Heart right ventricle (tissue), 16 donors: Measurements from ENCODE around the gene ZNRF1. TPM values are rescaled to one million over a fixed set of nuclear protein-coding genes. Genes with fewer than 3 reads are reported as not detected.

Experiments used
- ATAC-seq, 8 donors: fragments of 200-7000 bp; cut with Tn5 transposase; one replicate each; pipeline ENCODE4 v1.9.1; 2020; ENCODE audit warnings: mild to moderate bottlenecking in 8 of 8, moderate library complexity in 8 of 8, moderate number of reproducible peaks in 1 of 8
- DNase-seq, 2 donors: peaks; one replicate each; pipeline ENCODE4 v3.0.0-alpha.2; 2020
- H3K27ac ChIP-seq, 10 donors: fragments of 200-600 bp; sonication (generic) in 2 of 10; one replicate each; pipeline versions ENCODE4 v1.5.0 to v1.8.0; 2020 to 2022; ENCODE audit warnings: mild to moderate bottlenecking in 3 of 10
- H3K27me3 ChIP-seq, 7 donors: fragments of 200-600 bp; one replicate each; pipeline ENCODE4 v1.8.0; 2021 to 2022; ENCODE audit warnings: mild to moderate bottlenecking in 2 of 7
- H3K36me3 ChIP-seq, 9 donors: fragments of 200-600 bp; sonication (generic) in 1 of 9; one replicate each; pipeline versions ENCODE4 v1.5.0 to v1.8.0; 2020 to 2022; ENCODE audit warnings: mild to moderate bottlenecking in 2 of 9
- H3K4me1 ChIP-seq, 9 donors: fragments of 200-600 bp; sonication (generic) in 1 of 9; one replicate each; pipeline versions ENCODE4 v1.5.0 to v1.8.0; 2020 to 2022; ENCODE audit warnings: mild to moderate bottlenecking in 4 of 9
- H3K4me3 ChIP-seq, 10 donors: fragments of 200-600 bp; sonication (generic) in 2 of 10; one replicate each; pipeline versions ENCODE4 v1.5.0 to v1.8.0; 2020 to 2022; ENCODE audit warnings: mild to moderate bottlenecking in 7 of 10, moderate library complexity in 2 of 10
- H3K9me3 ChIP-seq, 11 donors: fragments of 200-600 bp in 10 of 11; sonication (generic) in 2 of 11; one replicate each; pipeline versions ENCODE4 v1.5.0 to v1.8.0; 2013 to 2022; ENCODE audit warnings: mild to moderate bottlenecking in 2 of 11, control low read depth in 1 of 11, moderate library complexity in 1 of 11
- CTCF ChIP-seq, 9 donors: fragments of 200-600 bp; sonication (generic) in 2 of 9; IDR thresholded peaks; one replicate each; pipeline versions ENCODE4 v1.5.0 to v1.8.0; 2021 to 2022; ENCODE audit warnings: antibody characterized with exemption in 9 of 9, mild to moderate bottlenecking in 5 of 9, moderate library complexity in 1 of 9
- whole genome bisulfite sequencing, 2 donors: extraction: QIAGEN DNeasy Blood & Tissue Kit; methylation state at CpG; one replicate each; pipeline ENCODE4 v1.1.7; 2013; ENCODE audit warnings: inconsistent platforms in 1 of 2; 5-methylcytosine and 5-hydroxymethylcytosine counted together
- intact Hi-C, 10 donors: fragments of 100-400 bp; cut with DNase I; formaldehyde crosslinking; loops; one replicate each; pipeline versions ENCODE4 v1.11.1 to v1.14.2; 2022
- polyA plus RNA-seq, 2 donors: library from polyadenylated mRNA; stranded (reverse); fragments of 200-250 nt; gene quantifications; one replicate each; pipeline ENCODE4 v1.2.3, GENCODE V29; 2013
- total RNA-seq, 10 donors: library from RNA; stranded (reverse); fragmentation: NEBNext Ultra II Directional in 3 of 10; extraction: Animal tissue kit (Norgen Biotek cat#: 25700) in 3 of 10; gene quantifications; one replicate each; pipeline versions ENCODE4 v1.2.1 to v1.2.4, GENCODE V29; 2021 to 2023
- donor health status: Arrhythmogenic right ventricular cardiomyopathy.
- donor health status: ischemic (EF 13 %, LVEDD 7.1; RV severe dilation, severe dysfunction).
- donor health status: healthy with polysubstance abuse.
- donor health status: DM: no; HTN: yes; CAD: no.
- donor health status: DM: no; HTN: no; CAD: no.
- donor health status: ischemic (EF 25% LVEDD 6.9; RV normal size, moderate dysfunction).
- donor health status: ischemic (EF 25% LVEDD 5.7; RV mildly dilated, moderate dysfunction).
- donor health status: healthy.
- donor health status: DM: yes; HTN: yes; CAD: no.
- donor health status: Ischemic cardiomyopathy.
- donor health status: ischemic (EF 35%, LVEDD 5.7; RV mildly dilated, moderate dysfunction).
- donor health status: nonischemic (EF 11% LVEDD 7.7; RV severe dilation, severe dysfunction).
- donor health status: DM: yes; HTN: yes; CAD: no.
- donor health status: PGD.
- donor health status: ischemic (EF 29% LVEDD 5.4; RV normal size, mild dysfunction).
- donor health status: nonischemic (EF 23%, LVEDD 6.1; RV moderate dilation, normal function).

Gene ZNRF1
- total and polyA plus RNA-seq, 12 donors: 13.1 to 30.8 (median 20.8) TPM

GRCh38 chr16:74997042-74997491, 1.8 kb upstream of the ZNRF1 start:
- 79 to 80% methylated on average over 8 of the region's 8 CpGs for WGBS, 2 donors
- no peaks in the 10 kb centered on the region for H3K36me3 ChIP-seq
- TF ChIP-seq CTCF (IDR thresholded peaks at IDR 0.05): no peak
- ATAC-seq (no peak), DNase-seq (no peak)
- no peak overlapping the region for H3K4me3 ChIP-seq
- H3K27ac ChIP-seq: no peak overlapping the region
- intact Hi-C loops: no loop called here
- no peaks in the 10 kb centered on the region for H3K27me3 ChIP-seq
- H3K9me3 ChIP-seq: no peaks in the 10 kb centered on the region
- H3K4me1 ChIP-seq: peaks cover 0 to 41% (median 20%) of the 10 kb centered on the region in 9 donors

- TF ChIP-seq CTCF (IDR thresholded peaks at IDR 0.05): no peak
- ATAC-seq (peak in 4 of 8 donors; percentile 7 to 39 (median 32)), DNase-seq (peak; percentile 23 to 50)
- Histone ChIP-seq H3K4me3 (peak overlapping the region; percentile 73 to 100 (median 93)), H3K4me1 (peaks cover 0 to 51% (median 31%) of the 10 kb centered on the region in 9 donors), H3K36me3 (no peaks in the 10 kb centered on the region), H3K27ac (peak overlapping the region; percentile 46 to 93 (median 87)), H3K27me3 (no peaks in the 10 kb centered on the region), H3K9me3 (no peaks in the 10 kb centered on the region)
- intact Hi-C loops: loop anchor here in 4 of 10 donors (2.0 kb wide), 1 partner anchor 112 kb away; no protein-coding TSS in a partner anchor
- 0 to 1% methylated on average over 11 to 44 of the region's 44 CpGs for WGBS, 2 donors
These were observed 390 bp downstream of the ZNRF1 start for GRCh38 chr16:74999219-74999608.

GRCh38 chr16:74999609-75000480, 1.0 kb downstream of the ZNRF1 start:
- Histone ChIP-seq H3K4me3 (peak overlapping the region; percentile 73 to 100 (median 93)), H3K4me1 (peaks cover 0 to 56% (median 31%) of the 10 kb centered on the region in 9 donors), H3K36me3 (no peaks in the 10 kb centered on the region), H3K27me3 (no peaks in the 10 kb centered on the region), H3K9me3 (no peaks in the 10 kb centered on the region), H3K27ac (peak overlapping the region; percentile 46 to 93 (median 87))
- 0 to 1% methylated on average over 64 to 71 of the region's 71 CpGs for WGBS, 2 donors
- intact Hi-C loops: loop anchor here in 9 of 10 donors (2.0 to 5.0 kb wide), 3 partner anchors 42 to 111 kb away; no protein-coding TSS in a partner anchor
- peak in 1 of 9 donors; percentile 20 for TF ChIP-seq CTCF (IDR thresholded peaks at IDR 0.05)
- peak; percentile 16 to 65 (median 25) for ATAC-seq
- peak; percentile 41 to 43 for DNase-seq

- intact Hi-C loops: loop anchor here in 8 of 10 donors (5.0 kb wide), 2 partner anchors 42 to 47 kb away; no protein-coding TSS in a partner anchor
- DNase-seq: peak in 1 of 2 donors; percentile 30
- peaks cover 0 to 60% (median 31%) of the 10 kb centered on the region in 9 donors for H3K4me1 ChIP-seq
These were observed 1.8 kb downstream of the ZNRF1 start for GRCh38 chr16:75000481-75001081.

More at GRCh38 chr16:75000481-75001081, 1.8 kb downstream of the ZNRF1 start:
- no peaks in the 10 kb centered on the region for H3K9me3 ChIP-seq
- 4 to 8% methylated on average over 15 of the region's 15 CpGs for WGBS, 2 donors
- H3K27me3 ChIP-seq: no peaks in the 10 kb centered on the region
- peak overlapping the region; percentile 73 to 100 (median 93) for H3K4me3 ChIP-seq
- peak in 5 of 8 donors; percentile 4 to 29 (median 29) for ATAC-seq
- peak overlapping the region in 9 of 10 donors; percentile 31 to 93 (median 88) for H3K27ac ChIP-seq
- H3K36me3 ChIP-seq: no peaks in the 10 kb centered on the region
- TF ChIP-seq CTCF (IDR thresholded peaks at IDR 0.05): peak in 1 of 9 donors; percentile 5
